Measurements from ENCODE around the gene PLEKHB1.
"Not testable (repeated sequence)": the region's sequence is repeated elsewhere in the genome, so short reads cannot be mapped to it uniquely, and the experiment has no call there.

PLEKHB1 gene

DNA sequence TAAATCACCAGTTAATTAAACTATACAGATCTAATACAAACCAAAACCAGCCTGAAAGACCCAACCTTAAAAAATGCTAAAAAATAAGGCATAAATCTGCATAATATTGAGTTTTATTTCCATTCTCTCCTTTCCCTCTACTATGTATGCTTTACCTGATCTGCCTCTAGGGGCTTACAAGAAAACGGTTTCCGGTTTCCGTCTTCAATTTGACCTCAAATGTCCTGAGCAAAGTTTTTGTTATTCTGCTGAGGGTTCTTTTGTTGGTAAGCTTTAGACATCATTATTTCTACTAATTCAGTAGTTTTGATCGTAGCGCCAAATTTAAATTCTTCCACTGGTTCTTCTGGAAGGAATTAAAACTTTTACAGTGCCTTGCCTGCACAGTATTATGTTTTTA is 30.2 kb downstream of the PLEKHB1 start:
- not testable (repeated sequence) for DNase-seq (ENCODE audit: low read depth, low spot score)

DNA sequence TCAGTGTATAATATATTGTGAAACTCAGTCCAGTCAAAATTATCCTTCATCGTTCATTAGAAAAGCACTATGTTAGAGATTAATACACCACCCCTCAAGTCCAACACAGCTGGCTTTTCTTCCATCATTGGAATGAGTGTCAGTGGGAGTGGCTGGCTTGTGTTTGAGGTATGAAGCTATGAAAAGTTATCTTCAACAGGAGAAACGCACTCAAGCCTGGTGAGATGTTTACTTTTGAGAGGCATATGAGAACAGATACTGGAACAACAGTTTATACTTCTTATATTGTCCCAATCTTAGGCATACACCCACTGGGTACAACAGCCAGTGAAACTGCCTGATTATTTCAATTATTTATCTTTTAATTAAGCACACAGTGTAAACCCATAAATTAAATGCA is 34.3 kb downstream of the PLEKHB1 start:
- DNase-seq (ENCODE audit: low read depth, low spot score), result no peak

DNA sequence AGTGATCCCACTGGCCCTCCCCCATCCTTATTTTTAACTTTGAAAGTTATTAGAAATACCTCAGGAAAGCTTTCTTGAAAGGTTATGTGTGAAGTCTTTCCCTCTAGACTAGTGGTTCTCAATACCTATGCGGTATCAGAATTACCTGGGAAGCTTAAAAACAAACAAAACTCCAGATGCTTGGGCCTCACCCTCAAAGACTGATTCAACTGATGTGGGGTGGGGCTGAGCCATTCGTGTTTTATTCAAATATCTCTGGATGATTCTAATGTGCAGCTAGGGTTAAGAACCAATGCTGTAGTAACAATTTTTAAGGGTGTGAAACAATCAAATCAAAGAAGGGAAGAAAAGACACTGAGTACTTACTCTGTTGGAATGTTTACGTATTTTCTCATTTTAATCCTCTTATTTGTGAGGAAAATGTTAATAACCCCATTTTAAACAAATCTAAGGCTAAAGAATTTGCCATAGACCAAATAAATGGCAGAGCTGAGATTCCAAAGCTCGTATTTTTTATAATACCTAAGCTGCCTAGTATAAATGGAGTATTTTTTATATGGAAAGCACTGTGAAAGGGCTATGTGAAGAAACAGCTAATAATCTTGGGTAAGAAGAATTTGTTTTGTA is 47.6 kb downstream of the PLEKHB1 start:
- no peak for DNase-seq (ENCODE audit: low read depth, low spot score)

- DNase-seq (ENCODE audit: low read depth, low spot score), result no peak
Observed at GRCh38 chr11:73705053-73705452, 58.7 kb downstream of the PLEKHB1 start.

DNA sequence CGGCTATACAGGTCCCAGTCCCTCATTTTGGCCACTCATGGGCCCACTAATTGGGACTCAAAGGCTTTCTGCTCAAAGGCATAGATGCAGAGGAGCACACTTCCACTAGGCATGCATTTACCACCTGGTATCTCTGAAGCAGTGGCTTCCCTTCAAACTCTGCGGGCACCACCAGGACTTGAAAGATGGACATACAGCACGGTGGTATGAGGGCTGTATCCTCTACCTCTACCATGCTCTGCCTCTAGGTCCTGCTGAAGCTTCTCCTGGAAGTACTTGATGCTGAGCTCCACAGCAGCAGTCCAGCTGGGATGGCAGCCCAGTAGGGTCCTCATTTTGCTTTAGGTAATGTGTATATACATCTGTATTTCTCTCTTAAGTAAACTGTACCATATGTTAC is 64.6 kb downstream of the PLEKHB1 start:
- no peak for DNase-seq (ENCODE audit: low read depth, low spot score)
